AG08396 (cell line): ENCODE data around the gene CDC14B.

ENCODE experiments used
- DNase-seq: peaks from one replicate; pipeline ENCODE4 v3.0.0; 2012; ENCODE audit warnings: low spot score, mixed read lengths

Gene CDC14B

GRCh38 chr9:96621618-96622017, 2.0 kb upstream of the CDC14B start:
- peak; percentile 22 for DNase-seq

GRCh38 chr9:96620832-96621269, 1.2 kb upstream of the CDC14B start:
- no peak for DNase-seq

GRCh38 chr9:96620181-96620514, 505 bp upstream of the CDC14B start:
- no peak for DNase-seq

- no peak for DNase-seq
Measured at GRCh38 chr9:96619124-96619465, 548 bp downstream of the CDC14B start.

GRCh38 chr9:96618209-96619123, 1.2 kb downstream of the CDC14B start:
- DNase-seq = peak; percentile 81

GRCh38 chr9:96617439-96618185, 2.0 kb downstream of the CDC14B start:
- DNase-seq = no peak

- DNase-seq = no peak
Measured at GRCh38 chr9:96616817-96617438, 2.7 kb downstream of the CDC14B start.

GRCh38 chr9:96615411-96615810, 4.2 kb downstream of the CDC14B start:
- DNase-seq = no peak

GRCh38 chr9:96614664-96615063, 5.0 kb downstream of the CDC14B start:
- DNase-seq = peak; percentile 37

- no peak for DNase-seq
Measured at GRCh38 chr9:96612966-96613589, 6.6 kb downstream of the CDC14B start.

GRCh38 chr9:96612105-96612965, 7.3 kb downstream of the CDC14B start:
- peak; percentile 87 for DNase-seq

- DNase-seq = no peak
Measured at GRCh38 chr9:96611302-96611701, 8.3 kb downstream of the CDC14B start.

- DNase-seq = no peak
Measured at GRCh38 chr9:96609732-96610131, 9.9 kb downstream of the CDC14B start.

- no peak for DNase-seq
Measured at GRCh38 chr9:96607971-96608370, 11.7 kb downstream of the CDC14B start.

GRCh38 chr9:96605328-96605727, 14.3 kb downstream of the CDC14B start:
- no peak for DNase-seq

- DNase-seq = peak; percentile 39
Measured at GRCh38 chr9:96604004-96604319, 15.7 kb downstream of the CDC14B start.

GRCh38 chr9:96603305-96604003, 16.2 kb downstream of the CDC14B start:
- DNase-seq = no peak

GRCh38 chr9:96599298-96599697, 20.3 kb downstream of the CDC14B start:
- DNase-seq = peak; percentile 29

- no peak for DNase-seq
Measured at GRCh38 chr9:96596601-96597111, 23.0 kb downstream of the CDC14B start.
